CD4-positive, alpha-beta T cell treated with Interleukin-4 for 1 hour (primary cell): ENCODE measurements around the gene IL1R2.
A peak's percentile ranks its signal among the peaks of the same experiment; 100 is the strongest.

Experiments used
- DNase-seq, 2 donors: peaks; one replicate each; pipeline ENCODE4 v3.0.0-alpha.2; 2020 to 2022

Gene IL1R2

DNA sequence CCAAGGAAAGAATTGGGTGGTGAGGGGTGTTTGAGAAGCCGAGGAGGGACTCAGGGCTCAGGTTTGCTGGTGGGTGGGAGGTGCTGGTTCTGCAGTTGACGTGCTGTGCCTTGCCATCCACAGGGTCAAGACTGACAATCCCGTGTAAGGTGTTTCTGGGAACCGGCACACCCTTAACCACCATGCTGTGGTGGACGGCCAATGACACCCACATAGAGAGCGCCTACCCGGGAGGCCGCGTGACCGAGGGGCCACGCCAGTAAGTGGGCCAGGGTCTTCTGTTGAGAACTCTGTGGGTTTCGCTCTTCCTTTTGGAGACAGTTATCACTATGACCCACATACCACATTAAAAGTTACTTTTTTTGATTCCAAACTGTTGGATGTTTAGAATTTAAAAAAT lies 32.6 kb downstream of the IL1R2 start:
- DNase-seq = no peak

DNA sequence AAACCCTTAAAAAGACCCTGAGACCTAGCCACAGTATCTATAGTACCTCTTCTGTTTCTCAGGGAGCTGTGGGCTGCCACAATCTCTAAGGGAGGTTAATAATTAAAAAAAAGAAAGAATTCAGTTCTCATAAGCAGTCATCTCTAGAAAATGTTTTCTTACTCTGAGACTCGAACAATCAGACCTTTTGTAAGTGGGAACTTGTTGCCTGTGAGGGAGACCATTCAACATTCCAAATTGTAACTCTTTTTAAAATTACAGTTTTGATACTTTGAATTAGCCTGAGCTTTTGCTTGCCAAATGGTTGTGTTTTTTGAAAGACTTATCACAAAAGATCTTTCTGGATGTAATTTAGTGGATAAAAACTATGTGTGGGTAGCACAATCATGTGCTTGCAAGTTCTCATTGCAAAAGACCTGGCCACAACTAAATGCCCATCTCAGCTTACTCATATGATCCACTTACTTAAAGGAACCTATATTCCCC lies 33.3 kb downstream of the IL1R2 start:
- DNase-seq = no peak

DNA sequence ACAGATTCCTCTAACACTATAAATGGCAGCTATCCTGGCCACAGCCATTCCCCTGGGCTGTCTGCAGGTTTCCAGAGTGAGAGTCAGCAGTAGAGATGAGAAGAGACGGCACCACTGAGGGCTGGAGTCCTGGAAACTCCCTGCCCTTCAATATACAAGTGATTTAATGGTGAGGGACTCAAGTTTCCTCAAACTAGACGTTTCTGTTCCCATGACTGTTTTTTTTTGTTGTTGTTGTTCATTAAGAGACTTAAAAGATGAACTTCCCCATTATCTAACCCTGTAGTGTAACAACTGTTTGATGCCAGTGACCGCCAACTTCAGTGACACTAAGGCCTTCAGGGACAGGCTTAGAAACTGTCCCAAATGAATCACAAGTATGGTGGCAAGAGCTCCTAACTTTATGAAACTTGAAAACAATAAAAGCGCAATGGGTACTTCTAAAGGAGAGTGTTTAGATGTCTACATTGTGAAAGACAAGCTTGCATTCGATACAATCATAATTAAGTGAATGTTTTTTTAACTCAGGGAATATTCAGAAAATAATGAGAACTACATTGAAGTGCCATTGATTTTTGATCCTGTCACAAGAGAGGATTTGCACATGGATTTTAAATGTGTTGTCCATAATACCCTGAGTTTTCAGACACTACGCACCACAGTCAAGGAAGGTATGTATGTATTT lies 34.0 kb downstream of the IL1R2 start:
- peak in 1 of 2 donors; percentile 40 for DNase-seq

DNA sequence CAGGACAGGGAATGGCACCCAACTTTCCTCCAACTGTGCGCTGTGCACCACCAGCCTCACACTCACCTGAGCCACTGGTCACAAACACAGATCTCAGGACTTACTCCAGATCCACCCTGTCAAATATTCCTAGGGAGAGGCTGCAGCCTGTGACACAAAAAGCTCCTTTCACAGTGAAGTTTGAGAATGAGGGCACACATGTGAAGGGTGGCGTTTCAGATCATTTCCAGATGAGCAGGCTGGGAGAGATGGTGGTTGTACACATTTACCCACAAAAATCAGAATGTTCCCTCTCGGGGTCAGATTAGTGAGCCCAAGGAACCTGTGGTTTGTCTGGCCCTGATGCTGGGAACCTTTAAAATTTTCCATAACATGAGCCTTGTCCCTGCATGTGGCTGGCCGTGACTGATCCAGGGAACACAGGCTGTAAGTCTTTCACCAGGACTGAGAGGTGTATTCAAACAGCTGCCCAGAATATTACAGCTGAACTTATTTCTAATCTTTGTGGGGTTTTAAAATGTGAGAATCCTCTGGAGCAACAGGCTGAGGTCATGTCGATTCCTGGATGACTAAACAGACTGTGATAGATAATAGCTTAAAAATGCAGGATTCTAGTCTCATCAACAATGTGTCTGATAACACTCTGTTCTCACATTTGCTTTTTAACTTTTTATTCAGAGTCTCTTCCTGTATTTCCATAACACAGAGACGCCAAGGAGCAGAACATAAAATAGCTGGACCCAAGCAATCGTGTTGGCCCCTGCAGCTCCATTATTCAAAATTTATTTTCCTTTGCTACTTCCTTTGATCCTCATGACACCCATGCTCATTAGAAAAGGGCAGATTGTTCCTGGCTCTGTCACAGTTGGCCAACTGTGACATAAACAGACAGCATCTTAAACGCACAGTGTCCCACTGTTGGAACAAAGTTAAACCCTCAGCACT lies 35.5 kb downstream of the IL1R2 start:
- no peak for DNase-seq

GRCh38 chr2:102028470-102028869 lies 36.7 kb downstream of the IL1R2 start:
- no peak for DNase-seq

DNA sequence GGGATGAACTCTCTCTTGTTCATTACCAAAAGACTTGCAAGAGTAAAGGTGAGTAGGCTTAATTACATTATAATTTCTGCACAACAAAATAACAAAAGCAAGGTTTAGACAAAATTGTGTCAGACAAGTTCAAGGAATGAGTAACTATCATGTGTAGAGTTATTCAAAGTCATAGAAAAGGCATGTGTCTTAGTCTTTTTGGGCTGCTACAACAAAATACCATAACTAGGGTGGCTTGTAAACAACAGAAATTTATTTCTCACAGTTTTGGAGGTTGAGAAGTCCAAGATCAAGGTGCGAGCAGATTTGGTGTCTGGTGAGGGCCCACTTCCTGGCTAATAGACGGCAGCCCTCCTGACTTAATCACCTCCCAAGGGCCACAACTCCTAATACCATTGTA lies 37.6 kb downstream of the IL1R2 start:
- no peak for DNase-seq

DNA sequence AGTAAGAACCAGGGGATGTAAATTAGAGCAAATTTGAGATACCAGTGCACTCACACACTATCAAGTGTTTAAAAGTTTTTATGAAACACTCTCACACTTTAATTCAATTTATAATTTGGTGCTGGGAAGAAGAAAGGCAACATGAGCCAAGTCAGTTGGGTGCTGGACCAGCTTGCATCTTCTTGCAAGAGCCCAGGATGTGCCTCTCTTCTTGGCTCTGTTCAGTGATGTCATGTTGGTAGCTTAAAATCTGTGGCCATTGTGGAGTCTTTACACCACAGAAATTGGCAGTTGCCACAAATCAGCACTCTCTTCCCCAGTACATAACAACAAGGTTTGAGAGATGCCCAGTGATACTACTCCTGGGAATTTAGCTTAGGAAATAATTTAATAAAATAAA lies 38.2 kb downstream of the IL1R2 start:
- DNase-seq = no peak

DNA sequence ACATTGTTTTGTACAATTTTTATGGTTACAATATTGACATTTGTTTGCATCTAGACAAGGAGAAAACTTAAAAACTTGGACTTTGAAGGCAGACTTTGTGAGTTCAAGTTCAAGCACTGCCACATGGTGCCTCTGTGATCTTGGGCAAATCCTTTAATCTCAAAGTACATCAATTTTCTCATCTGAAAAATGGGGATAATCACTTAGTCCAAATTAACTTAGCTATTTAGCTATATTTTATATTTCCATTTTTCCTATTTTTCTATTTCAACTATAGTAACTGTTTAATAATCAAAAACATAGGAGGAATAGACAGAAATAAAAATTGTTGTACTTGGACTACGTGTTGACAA lies 38.7 kb downstream of the IL1R2 start:
- DNase-seq = no peak

GRCh38 chr2:102030855-102031527 lies 39.2 kb downstream of the IL1R2 start:
- no peak for DNase-seq

DNA sequence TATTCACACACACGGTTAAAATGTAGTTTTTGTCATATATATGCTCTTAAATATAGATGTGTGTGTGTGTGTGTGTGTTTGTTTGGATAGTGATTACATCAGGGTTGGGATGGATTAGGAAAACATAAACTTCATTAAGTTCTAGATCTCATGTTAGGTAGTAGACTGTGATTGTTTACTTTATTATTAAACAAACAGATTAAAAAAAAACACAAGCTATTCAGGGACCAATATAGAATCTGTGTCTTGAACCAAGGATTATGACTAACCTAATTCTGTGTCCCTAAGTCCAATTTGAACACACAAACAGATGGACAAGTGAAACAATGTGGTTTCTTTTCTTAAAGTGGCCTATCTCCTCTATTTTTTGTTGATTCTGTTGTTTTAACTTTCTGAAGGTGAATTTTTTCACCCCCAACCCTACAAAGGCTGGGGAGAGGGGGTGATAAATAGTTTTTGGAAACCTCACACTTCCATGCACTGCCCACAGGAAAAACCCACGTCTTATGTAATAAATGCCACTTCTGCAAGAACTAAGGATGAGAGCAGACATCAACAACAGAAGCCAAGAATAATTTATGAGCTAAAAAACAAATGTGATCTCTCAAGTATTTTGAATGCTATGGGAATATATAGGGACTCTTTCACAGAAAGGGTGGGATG lies 40.7 kb downstream of the IL1R2 start:
- no peak for DNase-seq

GRCh38 chr2:102033031-102033749 lies 41.4 kb downstream of the IL1R2 start:
- peak; percentile 42 to 70 for DNase-seq

GRCh38 chr2:102033750-102034682 lies 42.3 kb downstream of the IL1R2 start:
- DNase-seq = no peak

- no peak for DNase-seq
Observed at GRCh38 chr2:102034683-102035548, 43.2 kb downstream of the IL1R2 start.

- DNase-seq = no peak
Observed at GRCh38 chr2:102037681-102038080, 45.9 kb downstream of the IL1R2 start.

GRCh38 chr2:102040229-102040628 lies 48.5 kb downstream of the IL1R2 start:
- DNase-seq = no peak

DNA sequence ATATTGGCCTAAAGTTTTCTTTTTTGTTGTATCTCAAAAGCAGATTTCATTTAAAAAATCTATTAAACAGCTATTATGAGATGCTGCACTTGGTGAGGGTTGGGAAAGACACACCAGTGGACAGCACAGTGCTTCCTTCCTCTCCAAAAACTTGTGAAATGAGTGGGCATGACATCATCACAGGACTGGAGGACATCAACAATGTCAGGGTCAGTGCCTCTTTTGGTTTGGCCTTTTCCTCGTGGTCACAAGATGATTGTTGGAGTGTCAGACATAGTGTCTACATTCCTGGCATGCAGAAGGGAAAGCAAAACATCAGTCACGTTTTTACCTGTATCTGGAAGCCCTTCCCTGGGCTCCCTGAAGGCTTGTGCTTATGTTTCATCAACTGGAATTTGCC lies 49.6 kb downstream of the IL1R2 start:
- DNase-seq = peak in 1 of 2 donors; percentile 48

GRCh38 chr2:102042196-102043081 lies 50.7 kb downstream of the IL1R2 start:
- no peak for DNase-seq

GRCh38 chr2:102043560-102043959 lies 51.8 kb downstream of the IL1R2 start:
- no peak for DNase-seq
